ENCODE measurements around the gene DDX25. TPM values are rescaled to one million over a fixed set of nuclear protein-coding genes. Genes with fewer than 3 reads are reported as not detected.

The DDX25 gene
- total and polyA plus RNA-seq, 2 of the 4 experiments (the other 2 are of a cell fraction), result under 0.01 TPM; not detected in 1

- no peaks in the 10 kb centered on the region for H3K9me1 ChIP-seq (ENCODE audit: insufficient read depth, low read length)
- no peak overlapping the region for H3K23ac ChIP-seq (ENCODE audit: low read depth, low read length)
- H3K4me1 ChIP-seq (ENCODE audit: control insufficient read depth, insufficient read depth, low read length), result no peaks in the 10 kb centered on the region; the same call in 1 of the 2 replicates
- H3K4me2 ChIP-seq (ENCODE audit: low read depth, low read length), result no peak overlapping the region
- H3K27me3 ChIP-seq (ENCODE audit: control insufficient read depth, insufficient read depth, low read length), result peaks cover 31% of the 10 kb centered on the region
- H3K4me3 ChIP-seq (ENCODE audit: insufficient read depth, low read depth, low read length), result no peak overlapping the region
- H3K27ac ChIP-seq (ENCODE audit: insufficient read depth, low read length), result no peak overlapping the region
- ATAC-seq (ENCODE audit: low read depth) (no peak), DNase-seq (no peak)
- no peak overlapping the region for H4K5ac ChIP-seq (ENCODE audit: low read depth, low read length)
- no peaks in the 10 kb centered on the region for H4K20me1 ChIP-seq (ENCODE audit: insufficient read depth, low read length)
- H3K18ac ChIP-seq (ENCODE audit: low read depth, low read length), result no peak overlapping the region
- no peak overlapping the region for H2BK120ac ChIP-seq (ENCODE audit: low read depth, low read length)
- CTCF ChIA-PET, result no interaction called here
- H2AK9ac ChIP-seq (replicated peaks; ENCODE audit: low read depth, low read length, poor library complexity), result no peak overlapping the region
- H4K8ac ChIP-seq (ENCODE audit: low read depth in 2 of 2, low read length in 2 of 2), result no peak overlapping the region
- no peak overlapping the region for H2BK20ac ChIP-seq (ENCODE audit: low read depth, low read length)
- no peak overlapping the region for H3K14ac ChIP-seq (replicated peaks; ENCODE audit: low read depth, low read length)
- H2BK15ac ChIP-seq (ENCODE audit: low read depth, low read length), result no peak overlapping the region
- H3K36me3 ChIP-seq (ENCODE audit: control insufficient read depth, insufficient read depth, low read length), result no peaks in the 10 kb centered on the region
- no peak overlapping the region for H2AFZ ChIP-seq (replicated peaks; ENCODE audit: low read length, poor library complexity)
- POLR2A ChIA-PET (ENCODE audit: unreplicated experiment), result no interaction called here
- no peaks in the 10 kb centered on the region for H3K9me3 ChIP-seq (ENCODE audit: control insufficient read depth, insufficient read depth, low read length)
- no peak overlapping the region for H2BK5ac ChIP-seq (ENCODE audit: low read depth, low read length, poor library complexity, severe bottlenecking)
- no peak overlapping the region for H3K4ac ChIP-seq (ENCODE audit: low read depth, low read length)
- in situ Hi-C loops (cut with MboI; ENCODE audit: low sequenced_read_pairs), result no loop called here
- H3K79me1 ChIP-seq (ENCODE audit: low read depth in 1 of 2, low read length in 2 of 2), result no peaks in the 10 kb centered on the region
- intact Hi-C loops (cut with micrococcal nuclease), result no loop called here
- TF ChIP-seq MAZ (IDR thresholded peaks at IDR 0.05; ENCODE audit: borderline replicate concordance, low read depth, low read length), result no peak
- TF ChIP-seq ELK1 (IDR thresholded peaks at IDR 0.05; ENCODE audit: borderline replicate concordance, low read depth, low read length), result no peak
- TF ChIP-seq RAD21 (IDR thresholded peaks at IDR 0.05; ENCODE audit: low read length), result no peak
- no peak for TF ChIP-seq CTCF (conservative IDR thresholded peaks at IDR 0.05; ENCODE audit: low read depth, low read length)
- no peak for TF ChIP-seq RFX5 (IDR thresholded peaks at IDR 0.05; ENCODE audit: low read depth, low read length)
- no peak for TF ChIP-seq USF2 (IDR thresholded peaks at IDR 0.05; ENCODE audit: low read depth, low read length)
- no peak for TF ChIP-seq CEBPB (IDR thresholded peaks at IDR 0.05; ENCODE audit: low read depth, low read length)
- TF ChIP-seq FOS (IDR thresholded peaks at IDR 0.05; ENCODE audit: low read depth, low read length), result no peak
- no peak for TF ChIP-seq NFE2L2 (IDR thresholded peaks at IDR 0.05; ENCODE audit: low read depth, low read length)
- TF ChIP-seq BHLHE40 (IDR thresholded peaks at IDR 0.05; ENCODE audit: low read depth, low read length), result no peak
- TF ChIP-seq MXI1 (IDR thresholded peaks at IDR 0.05; ENCODE audit: borderline replicate concordance, low read depth, low read length), result no peak
- TF ChIP-seq CHD1 (IDR thresholded peaks at IDR 0.05; ENCODE audit: low read depth, low read length), result no peak
- no peak for TF ChIP-seq RCOR1 (IDR thresholded peaks at IDR 0.05; ENCODE audit: insufficient replicate concordance, low read length)
- TF ChIP-seq POLR2A (IDR thresholded peaks at IDR 0.05; ENCODE audit: low read depth, low read length), result no peak
- no peak overlapping the region for H3K9ac ChIP-seq (ENCODE audit: low read depth, low read length)
- dilution Hi-C loops (cut with HindIII; ENCODE audit: low sequenced_read_pairs, unreplicated experiment), result no loop called here
- no TSS peak for BruUV-seq (replicated peaks)
- no peak overlapping the region for H4K91ac ChIP-seq (ENCODE audit: insufficient read depth, low read depth, low read length)
- no peak overlapping the region for H2AK5ac ChIP-seq (ENCODE audit: low read depth, low read length)
- no CpG with 5 or more reads among the region's 8 CpGs for WGBS, 2 experiments (ENCODE audit: extremely low coverage in 2 of 2, insufficient read length in 1 of 2)
- H3K56ac ChIP-seq (ENCODE audit: extremely low read depth, insufficient read depth, low read length), result no peak overlapping the region
Measured at GRCh38 chr11:125934473-125934872, 30.2 kb downstream of the DDX25 start.

All from IMR-90 (cell line).